Astrocyte of the spinal cord (primary cell): ENCODE measurements around the gene NUP153.

Source experiments
- DNase-seq: peaks from one replicate; pipeline ENCODE4 v3.0.0; 2011; ENCODE audit warnings: low read depth, low spot score
- H3K4me3 ChIP-seq: 2 replicates; pipeline ENCODE4 v1.5.1; 2011; ENCODE audit warnings: low read depth, mild to moderate bottlenecking, low read length, moderate library complexity
- CTCF ChIP-seq: IDR thresholded peaks from 2 replicates; pipeline ENCODE4 v1.5.1; 2012; ENCODE audit warnings: low read depth, mild to moderate bottlenecking, low read length, inconsistent platforms
- in situ Hi-C: cut with HindIII; loops from 2 replicates; pipeline ENCODE4 v1.10.0; 2017; ENCODE audit warnings: low sequenced_read_pairs

The NUP153 gene

GRCh38 chr6:17632934-17633333 is 73.8 kb downstream of the NUP153 start:
- in situ Hi-C loops = no loop called here
- no peak overlapping the region for H3K4me3 ChIP-seq
- TF ChIP-seq CTCF = no peak
- no peak for DNase-seq

- TF ChIP-seq CTCF = no peak
- DNase-seq = no peak
- in situ Hi-C loops = no loop called here
- H3K4me3 ChIP-seq = no peak overlapping the region
Measured at GRCh38 chr6:17630511-17631073, 76.1 kb downstream of the NUP153 start.

GRCh38 chr6:17629824-17630510 is 76.8 kb downstream of the NUP153 start:
- no peak for DNase-seq
- TF ChIP-seq CTCF = no peak
- in situ Hi-C loops = no loop called here
- H3K4me3 ChIP-seq = no peak overlapping the region

GRCh38 chr6:17628873-17629272 is 77.9 kb downstream of the NUP153 start:
- DNase-seq = no peak
- no peak for TF ChIP-seq CTCF
- in situ Hi-C loops = no loop called here
- H3K4me3 ChIP-seq = no peak overlapping the region

GRCh38 chr6:17624396-17624795 is 82.3 kb downstream of the NUP153 start:
- no peak for DNase-seq
- TF ChIP-seq CTCF = no peak

GRCh38 chr6:17622144-17622543 is 84.6 kb downstream of the NUP153 start:
- no peak overlapping the region for H3K4me3 ChIP-seq
- in situ Hi-C loops = no loop called here
- no peak for TF ChIP-seq CTCF
- DNase-seq = no peak

More at GRCh38 chr6:17624396-17624795, 82.3 kb downstream of the NUP153 start:
- no peak overlapping the region for H3K4me3 ChIP-seq
- in situ Hi-C loops = no loop called here
